ENCODE data around the gene PROX2.

GRCh38 chr14:74875941-74876913 is at the start of gene PROX2:
- TF ChIP-seq POLR2A (IDR thresholded peaks at IDR 0.05), result no peak
- no peak for TF ChIP-seq CTCF (IDR thresholded peaks at IDR 0.05)
